ENCODE data around the gene CTDP1. TPM values are rescaled to one million over a fixed set of nuclear protein-coding genes. Genes with fewer than 3 reads are reported as not detected.

The CTDP1 gene
- total RNA-seq, 1 donor from 2014 or later: 29.7 TPM

DNA sequence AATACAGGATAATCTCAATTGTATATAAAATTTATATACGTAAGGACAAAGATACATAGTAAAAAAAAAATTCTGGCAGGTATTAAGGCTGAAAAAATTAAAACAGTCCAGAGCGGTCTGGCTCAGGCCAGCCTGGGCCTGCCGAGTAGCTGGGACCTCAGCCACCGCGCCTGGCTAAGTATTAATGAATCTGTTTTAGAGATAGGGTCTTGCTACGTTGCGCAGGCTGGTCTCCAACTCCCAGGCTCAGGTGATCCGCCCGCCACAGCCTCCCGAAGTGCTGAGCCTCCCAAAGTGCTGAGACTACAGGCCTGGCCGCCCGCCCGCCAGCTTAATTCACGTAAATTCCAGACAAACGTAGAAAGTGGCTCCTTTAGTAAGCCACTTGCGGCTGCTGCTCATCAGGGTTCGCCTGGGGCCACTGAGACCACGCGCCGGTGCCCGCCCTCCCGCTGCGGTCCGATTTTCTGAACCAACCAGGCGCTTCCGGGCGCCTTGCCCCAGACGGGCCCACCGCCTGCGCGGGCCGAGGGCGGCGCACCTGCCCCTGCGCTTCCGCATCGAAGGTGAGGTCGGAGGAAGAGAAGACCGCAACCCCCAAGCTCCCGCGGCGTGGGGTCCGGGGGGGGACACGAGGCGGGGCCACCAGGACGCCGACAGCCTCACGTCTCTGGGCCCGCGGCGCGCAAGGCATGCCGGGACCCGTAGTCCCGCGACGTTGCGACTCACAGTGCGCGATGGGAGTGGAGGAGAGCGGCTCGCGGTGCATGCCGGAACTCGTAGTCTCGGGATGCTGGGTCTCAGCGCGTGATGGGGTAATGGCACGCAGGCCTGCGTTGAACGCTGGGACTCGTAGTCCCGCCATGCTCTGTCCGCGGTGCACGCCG, 695 bp upstream of the CTDP1 start:
- no peak for TF ChIP-seq CTCF (IDR thresholded peaks at IDR 0.05; ENCODE audit: insufficient read depth, low read length, poor library complexity, severe bottlenecking)
- peak; percentile 90 for DNase-seq (ENCODE audit: low read depth)
- H3K36me3 ChIP-seq (ENCODE audit: control insufficient read depth, insufficient read depth, low read length): no peaks in the 10 kb centered on the region
- H3K4me3 ChIP-seq (ENCODE audit: low read depth, low read length): peak overlapping the region; percentile 81
- no peaks in the 10 kb centered on the region for H3K27me3 ChIP-seq (ENCODE audit: control insufficient read depth, insufficient read depth, low read length)

DNA sequence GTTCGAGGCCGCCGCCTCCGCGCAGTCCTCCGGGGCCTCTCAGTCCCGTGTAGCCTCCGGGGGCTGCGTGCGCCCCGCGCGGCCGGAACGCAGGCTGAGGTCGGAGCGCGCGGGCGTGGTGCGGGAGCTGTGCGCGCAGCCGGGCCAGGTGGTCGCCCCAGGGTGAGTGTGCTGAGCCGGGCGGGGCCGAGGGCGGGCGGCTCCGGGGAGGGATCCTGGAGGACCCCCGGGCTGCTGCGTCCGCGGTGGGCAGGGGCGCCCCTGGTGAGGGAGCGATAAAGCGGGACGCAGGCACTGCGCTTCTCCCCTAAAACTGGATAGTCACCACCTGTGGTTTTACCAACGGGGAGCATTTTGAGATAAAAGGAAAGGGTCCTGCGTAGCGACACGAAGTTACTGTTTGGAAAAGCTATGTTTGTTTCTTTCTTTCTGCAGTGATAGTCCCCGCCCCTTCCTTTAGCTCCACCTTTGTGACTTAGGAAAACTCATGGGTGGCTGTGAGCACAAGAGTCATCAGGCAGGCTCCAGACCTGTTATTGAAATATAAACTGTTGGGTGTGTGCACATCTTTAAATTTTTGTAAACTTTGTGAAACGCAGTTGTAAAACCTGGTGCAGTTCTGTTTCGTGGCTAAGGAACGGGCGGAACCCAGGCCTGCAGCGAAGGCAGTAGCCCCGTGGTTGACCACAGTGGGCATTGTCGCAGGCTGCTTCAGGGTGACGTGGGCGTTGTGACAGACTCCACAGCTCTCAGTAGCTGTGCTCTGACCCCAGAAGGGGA, 687 bp downstream of the CTDP1 start:
- no peak for DNase-seq (ENCODE audit: low read depth)
- TF ChIP-seq CTCF (IDR thresholded peaks at IDR 0.05; ENCODE audit: insufficient read depth, low read length, poor library complexity, severe bottlenecking): no peak
- no peaks in the 10 kb centered on the region for H3K27me3 ChIP-seq (ENCODE audit: control insufficient read depth, insufficient read depth, low read length)
- H3K36me3 ChIP-seq (ENCODE audit: control insufficient read depth, insufficient read depth, low read length): no peaks in the 10 kb centered on the region
- peak overlapping the region; percentile 81 for H3K4me3 ChIP-seq (ENCODE audit: low read depth, low read length)

DNA sequence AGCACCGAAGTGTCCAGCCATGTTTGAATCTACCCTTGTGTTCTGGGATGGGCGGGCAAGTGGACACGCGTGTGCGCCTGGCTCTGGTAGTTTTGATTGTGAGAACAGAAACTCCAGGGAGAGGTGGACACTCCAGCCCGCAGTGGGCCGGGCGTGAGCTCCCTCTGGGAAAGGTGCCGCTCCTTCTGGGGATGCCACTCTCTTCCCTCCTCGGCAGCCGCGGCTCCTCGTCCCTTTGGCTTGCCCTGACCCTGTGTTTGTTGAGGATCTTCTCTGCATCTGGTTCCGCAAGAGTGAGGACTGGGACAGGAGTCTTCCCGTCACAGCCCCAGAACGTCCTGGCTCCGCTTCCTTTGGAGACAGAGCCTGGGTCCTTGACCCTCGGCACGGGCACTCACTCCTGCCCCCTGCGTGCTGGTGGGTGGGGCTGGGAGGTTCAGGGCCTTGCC, 1.3 kb downstream of the CTDP1 start:
- Histone ChIP-seq H3K36me3 (ENCODE audit: control insufficient read depth, insufficient read depth, low read length) (no peaks in the 10 kb centered on the region), H3K27me3 (ENCODE audit: control insufficient read depth, insufficient read depth, low read length) (no peaks in the 10 kb centered on the region), H3K4me3 (ENCODE audit: low read depth, low read length) (peak overlapping the region; percentile 81)
- no peak for TF ChIP-seq CTCF (IDR thresholded peaks at IDR 0.05; ENCODE audit: insufficient read depth, low read length, poor library complexity, severe bottlenecking)
- DNase-seq (ENCODE audit: low read depth): no peak

- no peak for TF ChIP-seq CTCF (IDR thresholded peaks at IDR 0.05; ENCODE audit: insufficient read depth, low read length, poor library complexity, severe bottlenecking)
- DNase-seq (ENCODE audit: low read depth): no peak
- Histone ChIP-seq H3K4me3 (ENCODE audit: low read depth, low read length) (no peak overlapping the region), H3K36me3 (ENCODE audit: control insufficient read depth, insufficient read depth, low read length) (no peaks in the 10 kb centered on the region), H3K27me3 (ENCODE audit: control insufficient read depth, insufficient read depth, low read length) (no peaks in the 10 kb centered on the region)
Measured at GRCh38 chr18:79681484-79682387, 2.1 kb downstream of the CTDP1 start.

GRCh38 chr18:79682481-79682880, 2.9 kb downstream of the CTDP1 start:
- Histone ChIP-seq H3K4me3 (ENCODE audit: low read depth, low read length) (no peak overlapping the region), H3K36me3 (ENCODE audit: control insufficient read depth, insufficient read depth, low read length) (no peaks in the 10 kb centered on the region), H3K27me3 (ENCODE audit: control insufficient read depth, insufficient read depth, low read length) (no peaks in the 10 kb centered on the region)
- no peak for DNase-seq (ENCODE audit: low read depth)
- no peak for TF ChIP-seq CTCF (IDR thresholded peaks at IDR 0.05; ENCODE audit: insufficient read depth, low read length, poor library complexity, severe bottlenecking)

Data from kidney epithelial cell (primary cell).